Uterus (tissue), 4 donors: ENCODE results near the gene PHAF1. TPM values are rescaled to one million over a fixed set of nuclear protein-coding genes. Genes with fewer than 3 reads are reported as not detected.

Source experiments
- DNase-seq, 2 donors: peaks; one replicate each; pipeline ENCODE4 v3.0.0-alpha.2; 2019 to 2020
- H3K27ac ChIP-seq, 2 donors: fragments of 200-600 bp; sonication (generic); 1 replicate in 1 of 2; 2 replicates in 1 of 2; pipeline ENCODE4 v1.5.1; 2016 to 2018
- H3K27me3 ChIP-seq, 2 donors: fragments of 200-600 bp; sonication (generic); one replicate each; pipeline ENCODE4 v1.5.1; 2018 to 2019; ENCODE audit warnings: control low read depth in 1 of 2
- H3K36me3 ChIP-seq, 2 donors: fragments of 200-600 bp; sonication (generic); one replicate each; pipeline ENCODE4 v1.5.1; 2019; ENCODE audit warnings: control low read depth in 1 of 2
- H3K4me1 ChIP-seq, 2 donors: fragments of 200-600 bp; sonication (generic); one replicate each; pipeline ENCODE4 v1.5.1; 2018 to 2019; ENCODE audit warnings: control low read depth in 1 of 2
- H3K4me3 ChIP-seq, 2 donors: fragments of 200-600 bp; sonication (generic); 1 replicate in 1 of 2; 2 replicates in 1 of 2; pipeline ENCODE4 v1.5.1; 2018 to 2019; ENCODE audit warnings: mild to moderate bottlenecking in 1 of 2
- H3K9me3 ChIP-seq, 2 donors: fragments of 200-600 bp; sonication (generic); one replicate each; pipeline ENCODE4 v1.5.1; 2019; ENCODE audit warnings: control low read depth in 1 of 2
- POLR2A ChIP-seq, 2 donors: fragments of 450-650 bp; IDR thresholded peaks; one replicate each; pipeline ENCODE4 v1.6.1; 2016; ENCODE audit warnings: antibody characterized with exemption in 2 of 2, mild to moderate bottlenecking in 1 of 2, moderate library complexity in 1 of 2
- intact Hi-C: fragments of 100-400 bp; cut with DNase I; formaldehyde crosslinking; loops from one replicate; pipeline ENCODE4 v1.15.1; 2023; ENCODE audit warnings: low total_unique reads
- total RNA-seq, 4 donors: library from RNA; depleted of rRNA in 3 of 4; stranded (reverse); fragments of >200 nt in 3 of 4; gene quantifications; one replicate each; pipeline versions ENCODE4 v1.1.0 to v1.2.4, GENCODE V29; 2014 to 2023
- TF ChIP-seq, protein P1 (sequence below), 4 experiments: fragments of 200-600 bp in 2 of 4; fragments of 450-650 bp in 2 of 4; sonication (generic) in 2 of 4; IDR thresholded peaks; one replicate each; pipeline ENCODE4 v1.5.1; 2016 to 2019; ENCODE audit warnings: antibody characterized with exemption in 4 of 4, mild to moderate bottlenecking in 2 of 4, moderate library complexity in 1 of 4
- donor health status: DM: yes; HTN: yes; CAD: no.

The PHAF1 gene
- total RNA-seq, 4 donors from 2014 or later, result 12.3 to 27.1 (median 21.1) TPM

GRCh38 chr16:67128887-67129286 lies 19.1 kb downstream of the PHAF1 start:
- intact Hi-C loops, result no loop called here
- Histone ChIP-seq H3K9me3 (no peaks in the 10 kb centered on the region), H3K27me3 (no peaks in the 10 kb centered on the region), H3K27ac (no peak overlapping the region), H3K36me3 (no peaks in the 10 kb centered on the region), H3K4me1 (no peaks in the 10 kb centered on the region), H3K4me3 (no peak overlapping the region)
- no peak for DNase-seq
- TF ChIP-seq, protein P1, sequence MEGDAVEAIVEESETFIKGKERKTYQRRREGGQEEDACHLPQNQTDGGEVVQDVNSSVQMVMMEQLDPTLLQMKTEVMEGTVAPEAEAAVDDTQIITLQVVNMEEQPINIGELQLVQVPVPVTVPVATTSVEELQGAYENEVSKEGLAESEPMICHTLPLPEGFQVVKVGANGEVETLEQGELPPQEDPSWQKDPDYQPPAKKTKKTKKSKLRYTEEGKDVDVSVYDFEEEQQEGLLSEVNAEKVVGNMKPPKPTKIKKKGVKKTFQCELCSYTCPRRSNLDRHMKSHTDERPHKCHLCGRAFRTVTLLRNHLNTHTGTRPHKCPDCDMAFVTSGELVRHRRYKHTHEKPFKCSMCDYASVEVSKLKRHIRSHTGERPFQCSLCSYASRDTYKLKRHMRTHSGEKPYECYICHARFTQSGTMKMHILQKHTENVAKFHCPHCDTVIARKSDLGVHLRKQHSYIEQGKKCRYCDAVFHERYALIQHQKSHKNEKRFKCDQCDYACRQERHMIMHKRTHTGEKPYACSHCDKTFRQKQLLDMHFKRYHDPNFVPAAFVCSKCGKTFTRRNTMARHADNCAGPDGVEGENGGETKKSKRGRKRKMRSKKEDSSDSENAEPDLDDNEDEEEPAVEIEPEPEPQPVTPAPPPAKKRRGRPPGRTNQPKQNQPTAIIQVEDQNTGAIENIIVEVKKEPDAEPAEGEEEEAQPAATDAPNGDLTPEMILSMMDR (IDR thresholded peaks at IDR 0.05), result no peak
- TF ChIP-seq POLR2A (IDR thresholded peaks at IDR 0.05), result no peak

DNA sequence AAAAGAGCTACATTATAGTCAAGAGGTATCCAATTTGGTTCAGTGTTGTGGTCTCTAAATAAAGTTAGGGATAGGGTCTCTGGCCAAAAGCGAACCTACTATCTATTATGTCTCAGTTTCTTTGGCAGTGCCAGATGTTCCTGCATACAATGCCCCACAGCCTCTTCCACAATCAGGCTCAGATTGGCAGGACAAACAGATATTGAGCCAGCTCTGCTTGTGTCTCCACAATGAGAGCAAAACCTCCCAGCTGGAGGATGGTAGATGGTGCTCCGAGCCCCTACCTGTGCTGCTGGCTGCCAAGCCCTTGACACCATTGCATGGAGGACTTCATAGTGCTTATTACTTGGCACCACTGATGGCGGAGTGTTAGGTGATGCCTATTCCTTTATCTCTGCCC lies 19.7 kb downstream of the PHAF1 start:
- intact Hi-C loops, result no loop called here
- Histone ChIP-seq H3K36me3 (no peaks in the 10 kb centered on the region), H3K27ac (no peak overlapping the region), H3K9me3 (no peaks in the 10 kb centered on the region), H3K4me3 (no peak overlapping the region), H3K4me1 (no peaks in the 10 kb centered on the region), H3K27me3 (no peaks in the 10 kb centered on the region)
- DNase-seq, result no peak
- TF ChIP-seq, protein P1 (IDR thresholded peaks at IDR 0.05), result no peak
- TF ChIP-seq POLR2A (IDR thresholded peaks at IDR 0.05), result no peak

DNA sequence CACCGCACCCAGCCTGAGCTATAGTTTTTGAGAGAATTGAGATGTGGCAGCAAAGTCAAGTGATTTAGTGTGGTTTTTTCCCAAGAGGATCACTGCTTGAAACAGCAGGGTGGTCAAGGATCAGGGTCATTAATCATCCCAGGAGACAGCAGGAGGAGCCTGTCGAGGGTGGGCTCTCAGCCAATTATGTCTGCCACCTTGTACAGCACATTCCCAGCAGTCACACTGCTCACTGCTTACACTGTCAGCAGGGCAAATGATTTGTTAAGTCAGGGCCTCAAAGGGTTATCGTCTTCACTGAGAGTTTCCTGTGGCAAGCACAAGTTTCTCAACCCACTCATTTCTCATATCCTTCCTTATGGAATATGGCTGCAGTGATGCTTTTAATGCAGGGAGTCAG lies 27.9 kb downstream of the PHAF1 start:
- Histone ChIP-seq H3K4me1 (no peaks in the 10 kb centered on the region), H3K27ac (no peak overlapping the region), H3K4me3 (no peak overlapping the region), H3K27me3 (no peaks in the 10 kb centered on the region), H3K36me3 (no peaks in the 10 kb centered on the region), H3K9me3 (no peaks in the 10 kb centered on the region)
- no peak for TF ChIP-seq POLR2A (IDR thresholded peaks at IDR 0.05)
- TF ChIP-seq, protein P1 (IDR thresholded peaks at IDR 0.05), result no peak
- DNase-seq, result no peak
- intact Hi-C loops, result no loop called here

GRCh38 chr16:67141391-67141790 lies 31.6 kb downstream of the PHAF1 start:
- Histone ChIP-seq H3K4me3 (no peak overlapping the region), H3K27me3 (no peaks in the 10 kb centered on the region), H3K36me3 (no peaks in the 10 kb centered on the region), H3K4me1 (no peaks in the 10 kb centered on the region), H3K9me3 (no peaks in the 10 kb centered on the region), H3K27ac (no peak overlapping the region)
- TF ChIP-seq, protein P1 (IDR thresholded peaks at IDR 0.05), result no peak
- TF ChIP-seq POLR2A (IDR thresholded peaks at IDR 0.05), result no peak
- intact Hi-C loops, result no loop called here
- no peak for DNase-seq

DNA sequence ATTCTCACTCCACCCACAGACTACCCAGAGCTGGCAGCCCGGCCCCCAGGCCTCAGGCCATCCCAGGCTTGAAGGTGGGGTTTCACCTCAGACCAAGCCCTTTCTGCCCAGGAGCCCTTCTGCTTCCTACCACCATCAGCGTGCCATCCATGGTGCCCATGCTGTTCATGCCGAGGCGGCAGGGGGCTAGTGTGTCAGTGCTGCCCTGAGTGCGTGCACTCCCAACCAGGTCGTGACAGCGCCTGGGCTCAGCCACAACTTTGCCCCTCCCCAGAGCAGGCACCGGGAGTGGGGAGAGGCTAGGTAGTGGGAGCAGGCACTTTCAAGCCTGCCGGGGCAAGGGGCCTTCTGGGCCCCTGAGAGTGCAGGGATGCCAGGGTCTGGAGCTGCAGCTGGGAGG lies 32.6 kb downstream of the PHAF1 start:
- Histone ChIP-seq H3K4me1 (no peaks in the 10 kb centered on the region), H3K36me3 (no peaks in the 10 kb centered on the region), H3K4me3 (no peak overlapping the region), H3K27ac (no peak overlapping the region), H3K27me3 (no peaks in the 10 kb centered on the region), H3K9me3 (no peaks in the 10 kb centered on the region)
- no peak for DNase-seq
- no peak for TF ChIP-seq POLR2A (IDR thresholded peaks at IDR 0.05)
- TF ChIP-seq, protein P1 (IDR thresholded peaks at IDR 0.05), result no peak
- intact Hi-C loops, result no loop called here
